ENCODE results near the gene GMEB2. TPM values are rescaled to one million over a fixed set of nuclear protein-coding genes. Genes with fewer than 3 reads are reported as not detected.
"Not testable (repeated sequence)": the region's sequence is repeated elsewhere in the genome, so short reads cannot be mapped to it uniquely, and the experiment has no call there.

The GMEB2 gene
- total RNA-seq, 1 donor from 2014 or later: 8.0 TPM

DNA sequence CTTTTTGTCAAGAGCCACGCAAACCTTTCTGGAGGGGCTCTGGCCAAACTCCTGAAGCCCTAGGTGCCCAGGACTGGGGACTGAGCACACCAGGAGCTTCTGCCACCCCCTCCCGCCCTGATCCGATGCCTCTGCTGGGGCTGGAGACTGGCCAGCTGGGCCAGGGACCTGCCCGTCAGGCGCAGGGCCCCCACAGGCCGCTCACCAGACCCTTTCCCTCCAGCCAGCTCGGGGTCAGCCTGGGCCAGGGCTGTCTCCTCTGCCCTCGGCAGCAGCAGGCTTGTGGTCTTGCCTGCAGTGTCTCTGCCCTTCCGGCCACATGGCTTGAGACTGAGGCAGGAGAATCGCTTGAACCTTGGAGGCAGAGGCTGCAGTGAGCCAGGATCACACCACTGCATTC, 45.8 kb upstream of the GMEB2 start:
- DNase-seq (ENCODE audit: low spot score): no peak
- no peaks in the 10 kb centered on the region for H4K20me1 ChIP-seq (ENCODE audit: low read depth)
- no peak overlapping the region for H3K4me3 Mint-ChIP-seq
- no peaks in the 10 kb centered on the region for H3K9me3 ChIP-seq (ENCODE audit: low read depth)
- no peak overlapping the region for H3K27ac ChIP-seq
- no peak overlapping the region for H2AFZ ChIP-seq (replicated peaks)
- no peak overlapping the region for H3K27ac Mint-ChIP-seq
- H3K4me2 ChIP-seq: no peak overlapping the region
- H3K4me3 ChIP-seq: no peak overlapping the region
- H3K9ac ChIP-seq: no peak overlapping the region
- peaks cover 5% of the 10 kb centered on the region for H3K27me3 Mint-ChIP-seq (ENCODE audit: insufficient read depth, low read depth)
- peaks cover 18% of the 10 kb centered on the region for H3K36me3 Mint-ChIP-seq
- no peaks in the 10 kb centered on the region for H3F3A ChIP-seq (ENCODE audit: low read depth)
- H3K9me3 Mint-ChIP-seq: no peaks in the 10 kb centered on the region
- no peaks in the 10 kb centered on the region for H3K4me1 Mint-ChIP-seq
- no peaks in the 10 kb centered on the region for H3K36me3 ChIP-seq
- no peaks in the 10 kb centered on the region for H3K79me2 ChIP-seq (ENCODE audit: low read depth)
- H3K27me3 ChIP-seq: no peaks in the 10 kb centered on the region
- H3K4me1 ChIP-seq: no peaks in the 10 kb centered on the region
- TF ChIP-seq EZH2 (IDR thresholded peaks at IDR 0.05) (no peak), EZH2phosphoT487 (IDR thresholded peaks at IDR 0.05) (no peak)
- TF ChIP-seq, protein P1, sequence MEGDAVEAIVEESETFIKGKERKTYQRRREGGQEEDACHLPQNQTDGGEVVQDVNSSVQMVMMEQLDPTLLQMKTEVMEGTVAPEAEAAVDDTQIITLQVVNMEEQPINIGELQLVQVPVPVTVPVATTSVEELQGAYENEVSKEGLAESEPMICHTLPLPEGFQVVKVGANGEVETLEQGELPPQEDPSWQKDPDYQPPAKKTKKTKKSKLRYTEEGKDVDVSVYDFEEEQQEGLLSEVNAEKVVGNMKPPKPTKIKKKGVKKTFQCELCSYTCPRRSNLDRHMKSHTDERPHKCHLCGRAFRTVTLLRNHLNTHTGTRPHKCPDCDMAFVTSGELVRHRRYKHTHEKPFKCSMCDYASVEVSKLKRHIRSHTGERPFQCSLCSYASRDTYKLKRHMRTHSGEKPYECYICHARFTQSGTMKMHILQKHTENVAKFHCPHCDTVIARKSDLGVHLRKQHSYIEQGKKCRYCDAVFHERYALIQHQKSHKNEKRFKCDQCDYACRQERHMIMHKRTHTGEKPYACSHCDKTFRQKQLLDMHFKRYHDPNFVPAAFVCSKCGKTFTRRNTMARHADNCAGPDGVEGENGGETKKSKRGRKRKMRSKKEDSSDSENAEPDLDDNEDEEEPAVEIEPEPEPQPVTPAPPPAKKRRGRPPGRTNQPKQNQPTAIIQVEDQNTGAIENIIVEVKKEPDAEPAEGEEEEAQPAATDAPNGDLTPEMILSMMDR (IDR thresholded peaks at IDR 0.05): no peak

DNA sequence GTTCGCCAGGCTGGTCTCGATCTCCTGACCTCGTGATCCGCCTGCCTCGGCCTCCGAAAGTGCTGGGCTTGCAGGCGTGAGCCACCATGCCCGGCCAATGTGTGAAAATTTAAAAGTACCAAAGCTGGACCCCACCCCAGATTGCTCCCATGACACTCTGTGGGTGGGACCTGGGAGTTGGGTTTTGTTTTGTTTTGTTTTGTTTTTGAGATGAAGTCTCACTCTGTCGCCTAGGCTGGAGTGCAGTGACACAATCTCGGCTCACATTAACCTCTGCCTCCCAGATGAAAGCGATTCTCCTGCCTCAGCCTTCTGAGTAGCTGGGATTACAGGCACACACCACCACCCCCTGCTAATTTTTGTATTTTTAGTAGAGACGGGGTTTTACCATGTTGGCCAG, 44.8 kb upstream of the GMEB2 start:
- not testable (repeated sequence) for H3K4me3 ChIP-seq; H3K9ac ChIP-seq; H3K4me3 Mint-ChIP-seq; DNase-seq (ENCODE audit: low spot score); H3K4me1 Mint-ChIP-seq; H3K36me3 ChIP-seq; H4K20me1 ChIP-seq (ENCODE audit: low read depth); H3K9me3 Mint-ChIP-seq; H3K27ac Mint-ChIP-seq; H2AFZ ChIP-seq (replicated peaks); H3K27ac ChIP-seq; H3F3A ChIP-seq (ENCODE audit: low read depth); H3K27me3 ChIP-seq; H3K9me3 ChIP-seq (ENCODE audit: low read depth); H3K4me2 ChIP-seq; H3K4me1 ChIP-seq; H3K27me3 Mint-ChIP-seq (ENCODE audit: insufficient read depth, low read depth); H3K79me2 ChIP-seq (ENCODE audit: low read depth)
- peaks cover 18% of the 10 kb centered on the region for H3K36me3 Mint-ChIP-seq

DNA sequence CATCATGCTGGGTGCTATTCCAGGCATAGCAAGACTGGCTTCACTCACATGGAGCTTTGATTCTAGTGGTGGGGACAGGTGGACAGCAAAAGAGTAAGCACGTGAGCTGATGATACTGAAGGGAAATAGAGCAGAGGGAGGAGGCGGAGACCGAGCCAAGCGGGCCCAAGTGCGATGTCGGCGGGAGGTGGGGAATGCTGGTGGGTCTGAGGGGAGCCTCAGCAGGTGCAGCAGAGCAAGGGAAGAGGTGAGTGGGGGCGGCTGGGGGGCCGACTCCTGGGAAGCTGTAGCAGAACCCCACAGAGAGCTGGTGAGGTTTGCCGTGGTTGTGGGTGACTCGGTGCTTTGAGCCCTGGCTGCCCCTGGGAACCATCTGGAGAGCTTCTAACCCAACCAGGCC, 41.5 kb upstream of the GMEB2 start:
- H3K36me3 Mint-ChIP-seq: peaks cover 23% of the 10 kb centered on the region
- no peak overlapping the region for H2AFZ ChIP-seq (replicated peaks)
- no peak overlapping the region for H3K9ac ChIP-seq
- H3K36me3 ChIP-seq: no peaks in the 10 kb centered on the region
- no peaks in the 10 kb centered on the region for H3F3A ChIP-seq (ENCODE audit: low read depth)
- no peak overlapping the region for H3K4me3 Mint-ChIP-seq
- no peaks in the 10 kb centered on the region for H4K20me1 ChIP-seq (ENCODE audit: low read depth)
- H3K4me1 Mint-ChIP-seq: peaks cover 5% of the 10 kb centered on the region
- no peak overlapping the region for H3K27ac Mint-ChIP-seq
- H3K27me3 ChIP-seq: no peaks in the 10 kb centered on the region
- H3K9me3 ChIP-seq (ENCODE audit: low read depth): no peaks in the 10 kb centered on the region
- no peaks in the 10 kb centered on the region for H3K79me2 ChIP-seq (ENCODE audit: low read depth)
- TF ChIP-seq, protein P1 (IDR thresholded peaks at IDR 0.05): no peak
- TF ChIP-seq EZH2phosphoT487 (IDR thresholded peaks at IDR 0.05): no peak
- TF ChIP-seq EZH2 (IDR thresholded peaks at IDR 0.05): no peak
- no peaks in the 10 kb centered on the region for H3K9me3 Mint-ChIP-seq
- no peak overlapping the region for H3K4me3 ChIP-seq
- no peaks in the 10 kb centered on the region for H3K4me1 ChIP-seq
- no peak for DNase-seq (ENCODE audit: low spot score)
- no peak overlapping the region for H3K27ac ChIP-seq
- no peak overlapping the region for H3K4me2 ChIP-seq
- peaks cover 2% of the 10 kb centered on the region for H3K27me3 Mint-ChIP-seq (ENCODE audit: insufficient read depth, low read depth)

DNA sequence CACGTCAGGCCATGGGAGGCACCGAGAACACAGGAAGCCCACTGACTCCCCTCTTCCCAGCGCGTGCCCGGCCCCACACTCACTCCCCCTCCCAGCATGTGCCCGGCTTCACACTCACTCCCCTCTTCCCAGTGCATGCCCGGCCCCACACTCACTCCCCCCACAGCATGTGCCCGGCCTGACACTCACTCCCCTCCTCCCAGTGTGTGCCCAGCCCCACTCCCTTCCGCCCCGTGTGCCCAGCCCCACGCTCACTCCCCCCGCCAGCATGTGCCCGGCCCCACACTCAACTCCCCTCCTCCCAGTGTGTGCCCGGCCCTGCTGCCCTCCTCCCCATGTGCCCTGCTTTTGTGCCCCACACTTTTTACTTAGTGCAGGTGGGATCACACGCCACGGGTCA, 41.0 kb upstream of the GMEB2 start:
- no peak for DNase-seq (ENCODE audit: low spot score)
- Histone ChIP-seq H3F3A (ENCODE audit: low read depth) (no peaks in the 10 kb centered on the region), H3K9ac (no peak overlapping the region), H3K27ac (no peak overlapping the region), H3K4me1 (no peaks in the 10 kb centered on the region), H4K20me1 (ENCODE audit: low read depth) (no peaks in the 10 kb centered on the region), H3K9me3 (ENCODE audit: low read depth) (no peaks in the 10 kb centered on the region), H3K4me3 (no peak overlapping the region), H2AFZ (replicated peaks) (no peak overlapping the region), H3K79me2 (ENCODE audit: low read depth) (no peaks in the 10 kb centered on the region), H3K27me3 (no peaks in the 10 kb centered on the region), H3K4me2 (no peak overlapping the region), H3K36me3 (no peaks in the 10 kb centered on the region)
- Mint-ChIP-seq H3K4me3 (no peak overlapping the region), H3K9me3 (no peaks in the 10 kb centered on the region), H3K27me3 (ENCODE audit: insufficient read depth, low read depth) (peaks cover 2% of the 10 kb centered on the region), H3K4me1 (peaks cover 5% of the 10 kb centered on the region), H3K36me3 (peaks cover 23% of the 10 kb centered on the region), H3K27ac (no peak overlapping the region)
- TF ChIP-seq, protein P1 (IDR thresholded peaks at IDR 0.05): no peak
- TF ChIP-seq EZH2 (IDR thresholded peaks at IDR 0.05): no peak
- TF ChIP-seq EZH2phosphoT487 (IDR thresholded peaks at IDR 0.05): no peak
